Measurements from ENCODE around the gene AGK.

The AGK gene

DNA sequence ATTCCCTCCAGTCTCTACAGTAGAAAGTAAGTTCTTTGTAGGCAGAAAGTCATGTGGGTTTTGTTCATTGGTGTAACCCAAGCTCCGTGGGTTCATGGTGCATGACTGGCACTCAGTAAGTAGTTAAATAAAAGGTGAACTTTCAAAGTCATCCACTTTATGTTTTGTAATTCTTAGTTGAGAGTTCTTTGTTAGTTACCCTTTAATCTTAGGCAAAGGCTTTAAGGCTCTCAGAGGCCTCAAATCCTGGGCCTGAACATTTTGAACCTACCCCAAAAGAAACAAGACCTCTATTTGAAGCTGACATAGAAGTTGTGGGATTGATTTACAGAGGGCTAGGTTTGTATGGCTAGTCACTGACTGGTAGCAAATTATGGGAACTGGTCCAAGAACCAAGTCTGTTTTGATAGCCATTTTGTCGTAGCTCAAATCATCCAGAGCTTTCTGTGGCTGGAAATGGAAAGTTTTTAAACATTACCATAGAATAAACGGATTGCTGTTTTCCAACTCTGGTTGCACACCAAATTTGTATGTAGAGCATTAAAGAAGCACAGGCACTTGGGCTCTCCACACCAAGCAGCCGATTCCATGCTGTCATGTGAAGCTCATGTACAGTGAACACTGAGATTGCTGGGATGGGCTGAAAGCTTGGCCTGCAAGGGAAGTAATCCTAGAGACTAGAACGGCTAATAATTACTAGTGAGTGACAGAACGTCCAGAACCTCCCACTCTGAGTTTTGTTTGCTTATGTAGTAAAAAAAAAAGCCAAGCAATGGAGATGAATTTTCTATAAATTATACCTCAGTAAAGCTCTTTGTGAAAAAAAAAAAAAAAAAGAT, 97.3 kb downstream of the AGK start:
- no peak for DNase-seq

DNA sequence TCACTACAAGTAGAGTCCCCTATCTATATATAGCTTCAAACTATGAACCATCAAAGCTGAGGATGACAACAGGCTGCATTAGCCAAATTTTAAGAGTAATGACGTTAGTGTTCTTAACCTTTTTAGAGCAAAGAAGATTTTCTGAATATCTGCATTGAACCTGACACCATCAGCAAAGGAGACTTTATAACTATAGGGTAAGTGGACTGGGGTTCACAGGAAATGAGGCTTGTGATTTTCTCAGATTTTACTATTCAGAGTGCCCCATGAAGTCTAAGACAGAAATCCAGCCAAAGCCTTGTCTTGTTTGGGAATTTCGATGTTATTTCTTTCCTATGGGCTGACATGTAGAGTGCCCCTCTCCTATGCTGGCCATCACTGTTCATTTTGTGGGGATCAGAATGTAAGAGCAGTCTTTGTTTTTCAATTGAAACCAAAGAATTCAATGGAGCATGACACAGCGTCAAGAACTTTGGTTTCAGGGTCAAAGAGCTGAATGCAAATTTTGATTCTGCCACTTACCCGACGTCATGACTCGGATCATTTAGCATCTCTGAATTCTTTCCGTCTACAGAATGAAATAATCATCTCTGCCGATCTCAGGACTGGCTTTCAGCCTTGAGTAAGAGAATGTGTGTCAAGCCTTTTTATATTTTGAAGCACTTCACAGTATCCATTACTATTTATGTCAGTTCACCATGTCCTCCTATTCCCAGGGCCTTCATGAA, 98.1 kb downstream of the AGK start:
- DNase-seq: no peak

DNA sequence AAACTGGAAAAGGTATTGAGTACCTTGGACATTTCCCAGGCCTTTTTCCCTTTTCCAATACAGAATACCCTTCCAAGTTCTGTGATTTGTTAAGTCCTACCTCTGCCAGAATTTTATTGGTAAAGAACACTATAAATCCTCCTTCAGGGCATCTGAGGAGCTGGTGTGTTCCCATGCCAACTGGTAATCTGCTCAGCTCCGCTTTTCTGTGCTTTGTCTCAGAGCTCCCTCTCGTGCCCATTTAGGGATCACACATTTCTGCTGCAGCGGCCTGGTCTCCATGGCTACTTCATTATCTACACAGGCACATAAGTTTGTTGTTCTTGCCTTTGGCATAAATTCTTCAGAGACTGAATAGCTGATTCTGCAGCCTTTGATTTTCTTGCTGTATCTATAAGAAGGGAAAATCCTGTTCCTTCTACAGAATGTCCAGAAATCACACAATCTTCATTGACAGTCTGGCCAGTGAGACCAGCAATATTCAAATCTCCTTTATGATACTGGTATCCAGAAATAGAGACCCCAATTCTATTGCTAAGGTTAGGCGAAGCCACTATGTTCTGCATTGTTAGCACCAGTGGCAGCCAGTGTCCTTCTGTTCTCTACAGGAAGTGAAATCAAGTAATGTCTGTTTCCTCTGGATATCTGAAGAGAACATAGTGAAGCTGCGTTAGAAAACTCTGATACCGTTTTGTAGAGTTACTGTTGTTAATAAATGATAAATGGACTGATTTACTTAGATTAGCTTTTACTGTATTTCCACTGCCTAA, 98.8 kb downstream of the AGK start:
- peak; percentile 77 for DNase-seq

DNA sequence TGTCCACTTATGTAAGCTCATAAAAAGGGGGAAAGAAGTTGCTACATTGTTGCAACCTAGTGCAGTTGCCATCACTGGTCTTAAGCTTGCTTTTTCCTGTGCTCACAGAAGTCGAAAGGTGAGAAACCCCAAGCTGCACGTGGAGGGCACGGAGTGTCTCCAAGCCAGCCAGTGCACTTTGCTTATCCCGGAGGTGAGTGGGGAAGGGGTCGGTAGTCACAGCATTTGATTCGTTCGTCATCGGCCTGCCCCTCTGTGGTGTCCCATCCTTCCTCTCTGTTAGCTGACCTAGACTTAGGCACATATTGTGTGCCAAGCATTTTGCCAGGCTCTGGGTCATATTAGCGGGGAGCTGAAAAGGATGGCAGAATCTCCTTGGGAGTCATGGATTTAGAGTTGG, 100.2 kb downstream of the AGK start:
- no peak for DNase-seq

DNA sequence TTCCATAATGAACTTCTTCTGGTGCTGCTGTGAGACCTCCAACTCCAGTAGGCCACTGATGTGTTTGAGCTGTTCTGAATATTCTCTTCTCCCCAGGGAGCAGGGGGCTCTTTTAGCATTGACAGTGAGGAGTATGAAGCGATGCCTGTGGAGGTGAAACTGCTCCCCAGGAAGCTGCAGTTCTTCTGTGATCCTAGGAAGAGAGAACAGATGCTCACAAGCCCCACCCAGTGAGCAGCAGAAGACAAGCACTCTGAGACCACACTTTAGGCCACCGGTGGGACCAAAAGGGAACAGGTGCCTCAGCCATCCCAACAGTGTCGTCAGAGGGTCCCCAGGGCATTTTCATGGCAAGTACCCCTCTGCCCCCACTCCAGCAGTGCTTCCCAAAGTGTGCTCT, 101.5 kb downstream of the AGK start:
- DNase-seq: peak; percentile 11

DNA sequence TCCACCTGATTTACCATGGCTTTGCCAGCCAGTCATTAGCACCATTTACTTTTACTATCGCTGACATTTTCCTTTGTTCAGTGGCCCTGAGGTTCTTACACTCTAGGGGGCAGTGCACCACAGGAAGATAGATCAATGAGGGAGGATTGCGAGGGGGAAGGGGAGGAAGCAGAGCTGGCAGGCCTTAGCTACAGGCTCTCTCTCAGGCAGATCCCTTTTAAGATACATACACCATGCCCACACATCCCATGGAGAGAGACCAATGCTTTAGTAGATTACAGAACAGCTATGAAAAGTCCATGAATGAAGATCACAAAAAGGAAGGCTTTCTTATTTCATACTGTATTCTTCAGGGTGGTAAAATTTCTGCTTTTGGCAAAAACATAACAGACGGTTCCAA, 103.3 kb downstream of the AGK start:
- peak; percentile 92 for DNase-seq

DNA sequence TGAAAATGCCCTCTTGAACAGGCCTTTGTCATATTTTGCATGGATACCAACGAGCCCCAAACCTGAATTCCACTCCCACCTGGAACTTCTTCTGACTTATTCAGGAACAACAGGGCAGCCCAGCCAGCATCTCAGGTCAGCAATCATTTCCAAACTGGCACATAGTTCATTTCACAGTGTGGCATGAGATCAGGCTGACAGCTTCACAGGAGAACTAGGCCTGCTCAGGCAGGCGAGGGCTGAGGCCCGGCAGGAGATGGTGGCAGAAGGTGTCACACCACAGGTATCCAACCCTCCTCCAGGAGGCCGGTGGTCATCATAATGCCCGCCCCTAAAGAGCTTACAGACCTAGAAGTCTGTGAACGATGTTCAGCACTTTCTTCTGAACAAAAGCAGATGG, 108.3 kb downstream of the AGK start:
- DNase-seq: no peak

DNA sequence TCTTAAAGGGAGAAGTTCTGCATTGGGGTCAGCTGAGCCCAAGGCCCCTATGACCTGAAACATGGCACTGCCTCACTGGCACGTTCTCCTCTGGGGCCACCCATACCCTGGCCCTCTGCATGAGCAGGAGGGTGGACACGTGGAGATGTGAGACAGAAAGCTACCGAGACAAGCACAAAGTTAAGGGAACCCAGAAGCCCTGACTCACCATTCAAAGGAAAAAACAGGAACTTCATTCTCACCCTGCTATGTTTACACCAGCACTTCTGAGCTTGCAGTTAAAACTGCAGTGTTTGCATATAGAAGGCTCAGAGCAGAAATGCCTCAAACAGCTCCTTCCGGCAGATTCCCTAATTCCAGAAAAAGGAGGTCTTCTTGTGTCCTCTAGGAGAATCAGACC, 109.0 kb downstream of the AGK start:
- DNase-seq: no peak

DNA sequence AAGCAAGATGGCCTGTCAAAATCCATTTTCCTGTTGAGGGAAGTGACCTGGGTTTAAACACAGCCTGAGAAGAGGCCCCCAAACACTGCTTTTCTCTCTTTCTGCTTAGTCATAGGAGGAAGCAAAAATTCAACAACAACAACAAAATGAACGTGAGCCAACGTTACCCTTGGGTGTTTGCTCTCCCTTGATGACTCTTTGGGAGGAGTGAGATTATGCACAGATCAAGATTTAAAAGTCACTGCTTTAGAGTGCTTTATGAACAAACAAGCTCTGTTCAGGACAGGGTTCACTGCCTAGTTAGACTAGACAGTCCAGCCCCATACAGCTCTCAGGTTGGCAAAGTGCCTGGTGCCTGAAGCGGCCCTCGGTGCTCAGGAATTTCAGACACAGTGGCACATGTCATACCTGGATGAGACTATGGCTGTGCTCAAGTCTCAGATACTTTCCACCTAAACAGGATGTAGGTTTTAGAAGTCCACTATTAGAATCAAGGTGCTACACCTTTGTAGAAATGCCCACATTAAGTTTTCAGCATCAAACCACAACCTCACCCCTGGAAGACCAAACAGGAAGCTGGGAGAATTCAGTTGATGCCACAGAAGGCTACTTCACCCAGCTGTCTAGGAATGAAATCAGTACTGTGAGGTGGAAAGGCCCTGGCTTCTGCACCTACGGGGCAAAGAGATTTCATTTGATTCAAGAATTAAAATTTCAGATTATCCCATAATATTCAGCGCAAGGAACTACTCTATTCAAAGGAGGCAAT, 112.1 kb downstream of the AGK start:
- no peak for DNase-seq

DNA sequence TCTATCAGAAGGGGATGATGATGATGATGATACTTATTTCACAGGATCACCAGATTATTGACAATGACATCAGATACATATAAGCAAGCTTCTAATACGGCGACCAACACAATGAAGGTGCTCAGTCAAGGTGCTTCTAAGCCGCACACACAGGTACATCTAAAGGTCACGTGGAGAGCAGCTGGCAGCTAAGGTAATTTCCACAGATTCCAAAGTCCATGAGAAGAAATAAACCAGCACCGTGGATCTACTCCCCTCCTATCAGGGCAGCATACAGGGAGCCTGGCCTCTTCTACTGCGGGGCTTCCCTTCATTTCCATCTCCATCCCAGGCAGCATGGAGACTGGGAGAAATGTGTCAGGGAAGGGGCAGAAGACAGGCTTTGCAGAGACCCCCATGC, 113.2 kb downstream of the AGK start:
- DNase-seq: no peak

DNA sequence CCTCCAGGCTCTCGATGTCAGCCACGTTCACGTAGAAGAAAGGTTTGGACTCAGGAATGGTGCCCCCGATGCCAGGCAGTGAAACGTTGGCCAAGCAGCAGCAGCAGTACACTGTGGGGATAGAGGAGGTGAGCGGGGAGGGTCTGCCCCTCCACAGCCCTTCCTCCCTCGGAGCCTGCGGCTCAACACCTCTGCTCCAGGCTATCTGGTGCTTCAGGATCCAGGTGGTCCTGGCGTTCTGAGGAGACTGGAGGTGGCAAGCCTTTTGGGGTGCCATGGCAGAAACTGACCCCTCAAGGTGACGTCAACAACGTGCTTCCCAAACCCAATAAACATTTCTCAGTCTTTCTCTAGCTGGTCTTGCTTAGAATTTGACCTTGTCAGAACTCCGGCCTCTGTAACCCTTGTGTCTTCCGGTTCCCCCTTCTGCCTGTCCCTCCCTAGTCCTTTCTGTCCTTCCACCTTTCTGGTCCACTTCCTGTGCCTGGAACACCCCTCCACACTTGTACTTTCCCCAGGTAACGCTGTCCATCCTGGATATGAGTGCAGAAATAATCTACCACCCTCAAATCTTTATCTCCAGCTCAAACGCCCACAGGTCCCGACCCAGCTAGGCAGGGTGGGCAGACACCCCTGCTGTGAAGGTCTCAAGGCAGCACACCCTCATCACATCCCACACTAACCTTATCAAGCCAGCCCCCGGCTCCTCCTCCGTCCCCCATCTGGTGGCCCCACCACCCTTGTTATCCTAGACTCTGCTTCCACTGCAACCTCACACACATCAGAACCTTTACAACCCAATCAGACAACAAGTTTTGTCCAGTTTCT, 114.2 kb downstream of the AGK start:
- no peak for DNase-seq

DNA sequence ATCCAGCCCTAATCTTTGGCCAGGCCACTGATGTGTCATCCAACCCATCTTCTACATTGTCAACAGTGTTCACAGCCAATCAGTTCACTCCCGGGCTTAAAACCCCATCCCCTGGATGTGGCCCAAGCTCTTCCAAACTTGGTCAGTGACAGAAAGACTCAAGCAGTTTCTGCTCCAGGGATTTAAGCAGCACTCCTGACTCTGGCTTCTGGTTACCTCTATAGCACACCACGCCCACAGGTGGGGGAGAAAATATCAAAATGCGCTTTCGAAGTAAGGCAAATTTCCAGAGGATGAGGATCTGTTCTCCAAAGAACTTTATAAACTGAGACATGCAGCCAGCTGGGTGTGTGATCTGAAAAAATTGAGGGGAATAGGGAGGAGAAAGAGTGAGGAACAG, 114.9 kb downstream of the AGK start:
- no peak for DNase-seq

DNA sequence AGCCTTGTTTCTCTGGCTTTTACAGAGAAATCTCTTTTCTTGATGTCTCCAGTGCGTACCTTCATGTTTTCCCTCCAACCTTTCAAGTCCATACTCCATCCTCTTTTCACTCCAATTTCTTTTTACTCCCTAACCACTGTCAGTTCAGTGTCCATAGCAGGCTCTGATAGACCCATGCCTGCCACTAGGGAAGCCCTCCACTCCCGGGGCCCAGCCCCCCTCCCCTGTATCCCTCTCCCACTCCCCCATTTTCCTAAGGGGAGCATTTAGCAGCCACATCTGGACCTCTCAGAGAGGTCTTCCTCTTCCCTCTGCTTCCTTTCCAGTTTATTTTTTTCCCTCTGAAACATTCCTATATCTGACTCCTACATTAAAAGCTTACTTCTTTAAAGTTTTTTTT, 117.6 kb downstream of the AGK start:
- no peak for DNase-seq

DNA sequence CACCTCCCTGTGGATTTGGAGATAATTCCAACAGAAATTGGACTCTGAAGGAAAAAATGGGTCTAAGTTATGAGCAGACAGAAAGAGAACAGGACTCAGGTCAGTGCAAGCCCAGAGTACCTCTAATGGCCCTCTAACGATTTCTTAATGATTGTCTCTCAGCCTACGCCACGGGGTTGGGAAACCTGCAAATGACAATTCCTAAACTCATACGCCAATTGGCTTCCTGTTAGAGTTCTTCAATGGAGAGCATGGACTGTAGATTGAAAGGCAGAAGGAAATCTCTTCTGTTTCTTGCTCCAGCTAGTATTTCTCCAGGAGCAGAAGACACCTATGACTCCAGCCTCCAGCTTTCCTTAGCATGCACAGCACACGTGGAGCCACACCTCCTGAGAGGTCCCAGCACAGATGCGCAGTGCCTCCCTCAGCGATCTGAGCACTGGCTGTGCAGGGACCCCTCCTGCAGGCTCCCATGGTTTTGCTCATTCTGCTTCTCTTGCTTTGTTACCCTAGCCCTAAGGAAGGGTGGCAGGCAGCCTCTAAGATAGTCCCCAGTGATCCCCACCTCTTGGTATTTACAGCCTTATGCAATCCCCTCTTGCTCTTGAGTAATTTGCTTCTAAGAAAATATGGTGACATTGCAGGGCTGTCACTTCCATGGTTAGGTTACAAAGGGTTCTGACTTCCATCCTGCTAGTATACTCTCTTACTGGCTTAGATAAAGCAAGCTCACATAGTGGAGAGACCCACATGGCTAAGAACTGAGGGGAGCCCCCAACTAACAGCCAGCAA, 120.7 kb downstream of the AGK start:
- no peak for DNase-seq

DNA sequence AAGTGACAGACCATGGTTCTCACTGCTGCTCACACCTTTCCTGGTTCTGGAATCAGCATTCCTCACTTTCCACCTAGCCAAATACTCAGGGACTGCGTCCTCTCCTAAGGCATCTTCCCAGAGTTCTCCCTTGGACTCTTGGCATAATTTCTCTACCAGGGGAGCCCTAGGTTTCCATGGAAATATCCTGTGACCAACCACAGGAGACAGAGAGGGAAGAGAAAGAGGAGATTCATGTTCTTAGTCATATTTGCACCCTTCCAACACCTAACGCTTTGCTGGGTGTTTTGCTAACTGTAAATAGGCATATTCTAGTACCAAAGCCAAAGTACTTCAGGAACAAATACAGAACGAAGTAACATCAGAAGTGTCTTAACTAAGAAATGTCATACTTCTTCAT, 122.1 kb downstream of the AGK start:
- DNase-seq: no peak

DNA sequence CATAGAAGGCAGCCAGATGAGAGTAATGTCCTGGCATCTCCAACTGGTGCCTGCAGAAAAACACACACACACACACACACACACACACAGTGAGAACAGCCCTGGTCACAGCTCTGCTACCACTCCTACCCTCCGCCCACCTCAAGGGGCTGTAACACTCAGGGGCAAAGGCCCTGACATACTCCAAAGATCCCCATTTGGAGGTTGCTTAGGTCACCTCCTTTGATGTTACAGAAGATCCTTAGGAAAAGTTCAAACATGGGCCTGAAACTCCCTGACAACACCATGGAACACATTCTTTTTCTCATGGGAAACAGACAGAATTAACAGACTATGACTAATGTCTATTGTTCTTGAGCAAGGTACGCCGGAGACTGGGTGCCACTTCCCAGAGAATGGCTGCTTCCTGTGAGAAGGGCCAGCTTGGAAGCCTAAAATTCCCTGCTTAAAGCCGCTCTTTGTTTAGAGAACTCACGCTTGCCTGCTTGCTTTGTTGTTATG, 123.0 kb downstream of the AGK start:
- DNase-seq: no peak

DNA sequence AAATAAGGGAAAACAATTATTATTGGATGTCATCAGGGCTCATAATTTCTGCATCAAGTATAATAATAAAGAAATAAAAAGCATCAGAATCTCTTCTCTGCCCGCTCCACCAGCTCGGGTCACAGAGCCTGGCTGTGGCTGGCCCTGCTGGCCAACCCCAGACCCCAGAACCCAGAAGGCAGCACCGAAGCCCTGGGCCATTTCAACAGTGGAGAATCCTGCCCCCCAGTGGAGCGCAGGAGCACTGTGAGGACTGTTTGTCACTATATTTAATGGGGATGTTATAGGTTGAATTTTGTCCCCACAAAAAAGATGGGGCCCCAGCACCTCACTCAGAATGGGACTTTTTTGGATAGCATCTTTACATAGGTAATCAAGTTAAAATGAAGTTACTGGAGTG, 123.5 kb downstream of the AGK start:
- peak; percentile 10 for DNase-seq

DNA sequence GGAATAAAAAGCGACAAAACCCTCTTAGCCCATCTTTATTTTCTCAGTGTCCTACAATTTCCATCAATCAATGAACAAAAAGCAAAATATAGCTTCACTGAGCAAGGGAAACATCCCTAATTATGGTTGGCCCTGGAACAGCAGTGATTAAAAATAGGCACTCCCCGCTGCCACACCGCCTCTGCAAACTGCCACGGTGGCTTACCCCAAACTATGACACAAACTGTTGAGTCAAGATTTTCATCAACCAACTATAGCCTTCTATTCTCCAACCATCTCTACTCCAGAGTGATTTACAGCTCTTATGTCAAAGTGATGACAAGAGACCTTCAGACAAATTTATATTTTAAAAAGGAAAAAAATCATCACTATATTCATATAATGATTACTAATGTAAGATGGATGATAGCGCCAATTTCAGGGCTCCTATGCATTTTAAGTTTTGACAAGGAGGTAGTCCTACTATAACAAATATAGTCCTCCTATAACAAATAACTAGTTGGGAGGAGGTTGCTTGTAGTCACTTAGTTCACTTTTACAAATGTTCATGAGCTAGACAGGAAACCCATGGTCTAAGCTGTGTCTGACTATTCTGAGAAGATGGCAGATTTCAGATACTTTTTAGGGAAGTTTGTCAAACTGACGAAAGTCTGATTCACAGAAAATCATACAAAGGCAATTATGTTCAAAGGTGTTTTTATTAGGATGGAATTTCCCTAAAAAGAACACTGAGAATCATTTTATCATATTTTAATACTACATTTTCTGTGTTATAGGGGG, 124.4 kb downstream of the AGK start:
- DNase-seq: no peak

DNA sequence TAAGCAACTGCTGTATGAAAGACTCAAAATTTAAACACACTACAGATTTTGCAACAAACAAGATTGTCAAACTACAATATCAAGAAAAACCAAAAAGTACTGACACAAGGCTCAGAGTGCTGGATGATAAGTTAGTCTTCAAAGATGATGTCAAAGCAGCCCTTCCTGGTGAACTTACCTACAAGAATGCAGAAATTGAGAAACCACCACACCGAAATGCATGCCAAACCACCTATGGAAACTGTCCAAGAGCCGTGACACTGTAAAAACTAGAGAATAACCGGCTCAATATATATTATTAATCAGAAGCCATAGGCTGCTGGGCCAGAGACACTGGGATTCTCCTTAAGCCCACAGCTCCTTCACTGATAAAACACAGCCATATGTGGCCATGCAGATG, 125.4 kb downstream of the AGK start:
- no peak for DNase-seq

DNA sequence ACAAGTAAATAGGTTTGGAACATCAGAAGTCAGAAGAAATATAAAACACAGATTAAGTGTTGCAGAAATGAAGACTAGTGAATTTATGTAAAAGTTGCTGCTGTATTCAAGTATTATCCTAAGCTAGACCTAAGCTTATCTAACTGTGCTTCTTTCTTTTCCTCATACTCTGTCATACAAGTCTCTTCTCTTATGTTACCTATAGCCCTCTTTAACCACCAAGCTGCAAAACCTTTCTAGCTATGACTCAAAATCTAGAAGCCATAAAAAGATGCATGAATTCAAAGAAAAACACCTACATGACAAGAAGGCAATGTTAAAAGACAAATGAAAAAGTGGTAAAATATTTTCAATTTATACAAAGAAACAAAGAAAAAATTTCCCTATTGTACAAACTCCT, 127.8 kb downstream of the AGK start:
- DNase-seq: no peak
